OCI-LY1 (cell line): ENCODE results near the gene SEPTIN10.

Source experiments
- H2AFZ ChIP-seq: fragments of 200-600 bp; sonication (generic), shearing (Covaris generic); 2 replicates; pipeline ENCODE4 v1.6.0; 2014; ENCODE audit warnings: antibody characterized with exemption, mild to moderate bottlenecking, low read length
- H3F3A ChIP-seq: fragments of 200-600 bp; sonication (generic), shearing (Covaris generic); 2 replicates; pipeline ENCODE4 v1.6.0; 2014; ENCODE audit warnings: mild to moderate bottlenecking, antibody characterized with exemption, low read length, moderate library complexity; ENCODE audit not compliant: insufficient read depth
- H3K27ac ChIP-seq: fragments of 200-600 bp; sonication (generic); 2 replicates; pipeline ENCODE4 v1.5.1; 2014; ENCODE audit warnings: low read length, mixed run types, mild to moderate bottlenecking, low read depth; ENCODE audit not compliant: poor library complexity, severe bottlenecking
- H3K27me3 ChIP-seq: fragments of 200-600 bp; sonication (generic); 2 replicates; pipeline ENCODE4 v1.6.0; 2014; ENCODE audit warnings: antibody characterized with exemption, mild to moderate bottlenecking, low read length, moderate library complexity; ENCODE audit not compliant: insufficient read depth
- H3K36me3 ChIP-seq: fragments of 200-600 bp; sonication (generic); 2 replicates; pipeline ENCODE4 v1.6.1; 2014; ENCODE audit warnings: mild to moderate bottlenecking, antibody characterized with exemption, low read length, moderate library complexity, mixed read lengths; ENCODE audit not compliant: insufficient read depth
- H3K4me1 ChIP-seq: fragments of 200-600 bp; sonication (generic); 2 replicates; pipeline ENCODE4 v1.5.1; 2014; ENCODE audit warnings: mild to moderate bottlenecking, low read length, moderate library complexity; ENCODE audit not compliant: insufficient read depth, severe bottlenecking
- H3K4me2 ChIP-seq: fragments of 200-600 bp; sonication (generic), shearing (Covaris generic); 2 replicates; pipeline ENCODE4 v1.6.1; 2014; ENCODE audit warnings: low read length
- H3K4me3 ChIP-seq: fragments of 200-600 bp; sonication (generic); 2 replicates; pipeline ENCODE4 v1.5.1; 2014; ENCODE audit warnings: low read length, low read depth, mild to moderate bottlenecking, mixed read lengths; ENCODE audit not compliant: poor library complexity, severe bottlenecking
- H3K79me2 ChIP-seq: fragments of 200-600 bp; shearing (Covaris generic); 2 replicates; pipeline ENCODE4 v1.6.1; 2016; ENCODE audit warnings: mixed run types, low read length, mixed read lengths; ENCODE audit not compliant: insufficient read depth
- H3K9ac ChIP-seq: fragments of 200-600 bp; sonication (generic), shearing (Covaris generic); 2 replicates; pipeline ENCODE4 v1.6.1; 2014; ENCODE audit warnings: mild to moderate bottlenecking, low read length, mixed read lengths
- H3K9me2 ChIP-seq: fragments of 200-600 bp; sonication (generic), shearing (Covaris generic); 2 replicates; pipeline ENCODE4 v1.6.1; 2014; ENCODE audit warnings: low read depth, mild to moderate bottlenecking, low read length, mixed read lengths
- H3K9me3 ChIP-seq: fragments of 200-600 bp; shearing (Covaris generic); 2 replicates; pipeline ENCODE4 v1.6.1; 2014; ENCODE audit warnings: low read length, mixed read lengths
- H4K20me1 ChIP-seq: fragments of 200-600 bp; sonication (generic), shearing (Covaris generic); 2 replicates; pipeline ENCODE4 v1.6.0; 2016; ENCODE audit warnings: mild to moderate bottlenecking, low read length; ENCODE audit not compliant: insufficient read depth
- EZH2 ChIP-seq: fragments of 200-600 bp; sonication (generic), shearing (Covaris generic); IDR thresholded peaks from 2 replicates; pipeline ENCODE4 v1.8.0; 2017; ENCODE audit warnings: borderline replicate concordance, mixed run types, mild to moderate bottlenecking, antibody characterized with exemption, low read length, moderate library complexity, mixed read lengths
- TF ChIP-seq, protein P1 (sequence below): fragments of 200-600 bp; sonication (generic), shearing (Covaris generic); IDR thresholded peaks from 2 replicates; pipeline ENCODE4 v1.5.1; 2017; ENCODE audit warnings: mild to moderate bottlenecking, antibody characterized with exemption, low read length, moderate library complexity, mixed read lengths

Gene SEPTIN10

DNA sequence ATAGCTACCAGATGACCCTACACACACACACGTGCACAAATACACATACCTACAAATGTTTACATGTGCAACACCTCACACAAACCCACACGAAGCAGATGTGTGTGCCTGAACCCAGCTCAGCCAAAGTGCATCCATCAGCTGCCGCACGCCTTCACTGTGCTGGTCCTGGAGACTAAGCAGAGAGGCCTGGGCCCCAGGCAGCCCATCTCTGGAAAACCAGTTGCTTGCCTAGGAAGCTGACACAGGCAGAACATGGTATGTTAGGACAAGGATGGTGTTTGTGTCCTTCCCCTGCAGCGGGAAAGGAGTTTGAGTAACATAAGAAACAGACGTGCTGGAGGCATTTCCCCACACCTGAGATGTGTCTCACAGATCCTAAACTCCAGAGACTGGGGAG is 86.7 kb downstream of the SEPTIN10 start:
- no peaks in the 10 kb centered on the region for H3K9me3 ChIP-seq
- H4K20me1 ChIP-seq = no peaks in the 10 kb centered on the region
- no peaks in the 10 kb centered on the region for H3K79me2 ChIP-seq
- no peak overlapping the region for H3K4me3 ChIP-seq
- H3K9me2 ChIP-seq = no peaks in the 10 kb centered on the region
- H3K4me1 ChIP-seq = no peaks in the 10 kb centered on the region
- H3K27me3 ChIP-seq = no peaks in the 10 kb centered on the region; the same call in 1 of the 2 replicates
- no peak overlapping the region for H3K4me2 ChIP-seq
- TF ChIP-seq, protein P1, sequence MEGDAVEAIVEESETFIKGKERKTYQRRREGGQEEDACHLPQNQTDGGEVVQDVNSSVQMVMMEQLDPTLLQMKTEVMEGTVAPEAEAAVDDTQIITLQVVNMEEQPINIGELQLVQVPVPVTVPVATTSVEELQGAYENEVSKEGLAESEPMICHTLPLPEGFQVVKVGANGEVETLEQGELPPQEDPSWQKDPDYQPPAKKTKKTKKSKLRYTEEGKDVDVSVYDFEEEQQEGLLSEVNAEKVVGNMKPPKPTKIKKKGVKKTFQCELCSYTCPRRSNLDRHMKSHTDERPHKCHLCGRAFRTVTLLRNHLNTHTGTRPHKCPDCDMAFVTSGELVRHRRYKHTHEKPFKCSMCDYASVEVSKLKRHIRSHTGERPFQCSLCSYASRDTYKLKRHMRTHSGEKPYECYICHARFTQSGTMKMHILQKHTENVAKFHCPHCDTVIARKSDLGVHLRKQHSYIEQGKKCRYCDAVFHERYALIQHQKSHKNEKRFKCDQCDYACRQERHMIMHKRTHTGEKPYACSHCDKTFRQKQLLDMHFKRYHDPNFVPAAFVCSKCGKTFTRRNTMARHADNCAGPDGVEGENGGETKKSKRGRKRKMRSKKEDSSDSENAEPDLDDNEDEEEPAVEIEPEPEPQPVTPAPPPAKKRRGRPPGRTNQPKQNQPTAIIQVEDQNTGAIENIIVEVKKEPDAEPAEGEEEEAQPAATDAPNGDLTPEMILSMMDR = no peak
- TF ChIP-seq EZH2 = no peak
- no peak overlapping the region for H2AFZ ChIP-seq
- H3K36me3 ChIP-seq = no peaks in the 10 kb centered on the region
- H3F3A ChIP-seq = no peaks in the 10 kb centered on the region
- no peak overlapping the region for H3K27ac ChIP-seq
- H3K9ac ChIP-seq = no peak overlapping the region

GRCh38 chr2:109526442-109526970 is 87.3 kb downstream of the SEPTIN10 start:
- Histone ChIP-seq H2AFZ (no peak overlapping the region), H3K9ac (no peak overlapping the region), H3K4me2 (no peak overlapping the region), H3K9me3 (no peaks in the 10 kb centered on the region), H3K4me1 (no peaks in the 10 kb centered on the region), H3K79me2 (no peaks in the 10 kb centered on the region), H3F3A (no peaks in the 10 kb centered on the region), H3K27me3 (no peaks in the 10 kb centered on the region; the same call in 1 of the 2 replicates), H4K20me1 (no peaks in the 10 kb centered on the region), H3K4me3 (no peak overlapping the region), H3K9me2 (no peaks in the 10 kb centered on the region), H3K36me3 (no peaks in the 10 kb centered on the region), H3K27ac (no peak overlapping the region)
- no peak for TF ChIP-seq EZH2
- TF ChIP-seq, protein P1 = no peak

DNA sequence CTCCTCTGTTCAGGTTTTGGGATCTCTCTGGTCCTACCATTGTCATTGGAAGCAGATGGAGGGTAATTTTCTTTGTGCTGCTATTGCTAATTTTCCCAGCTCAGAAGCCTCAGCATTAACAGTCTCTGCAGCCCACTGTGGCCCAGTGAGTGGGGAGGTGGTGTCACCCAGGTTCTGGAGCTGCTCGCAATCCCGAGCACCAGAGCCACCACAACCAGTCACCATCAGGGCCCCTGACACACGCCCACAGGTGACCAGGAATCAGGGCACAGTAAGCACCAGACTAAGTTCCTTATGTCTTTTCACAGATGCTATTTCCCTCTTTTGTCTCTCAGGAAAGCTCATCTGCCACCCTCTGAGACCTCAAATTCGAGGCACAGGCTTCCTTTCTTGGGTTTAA is 87.9 kb downstream of the SEPTIN10 start:
- no peaks in the 10 kb centered on the region; the same call in 1 of the 2 replicates for H3K27me3 ChIP-seq
- no peak overlapping the region for H3K4me2 ChIP-seq
- no peaks in the 10 kb centered on the region for H3K4me1 ChIP-seq
- no peaks in the 10 kb centered on the region for H3K36me3 ChIP-seq
- H2AFZ ChIP-seq = no peak overlapping the region
- H3F3A ChIP-seq = no peaks in the 10 kb centered on the region
- no peak overlapping the region for H3K9ac ChIP-seq
- no peaks in the 10 kb centered on the region for H4K20me1 ChIP-seq
- no peaks in the 10 kb centered on the region for H3K9me2 ChIP-seq
- no peak for TF ChIP-seq EZH2
- TF ChIP-seq, protein P1 = no peak
- H3K9me3 ChIP-seq = no peaks in the 10 kb centered on the region
- no peaks in the 10 kb centered on the region for H3K79me2 ChIP-seq
- no peak overlapping the region for H3K27ac ChIP-seq
- no peak overlapping the region for H3K4me3 ChIP-seq
